Liver (tissue), 9 donors: Measurements from ENCODE around the gene GATA3. TPM values are rescaled to one million over a fixed set of nuclear protein-coding genes. Genes with fewer than 3 reads are reported as not detected.

Experiments
- DNase-seq: peaks from one replicate; pipeline ENCODE4 v3.0.0-alpha.2; 2017; ENCODE audit warnings: low spot score
- H3K27ac ChIP-seq, 2 donors: one replicate each; pipeline ENCODE4 v1.7.0; 2013; ENCODE audit warnings: inconsistent platforms in 2 of 2, low read length in 2 of 2, control low read depth in 1 of 2, low read depth in 1 of 2, mild to moderate bottlenecking in 1 of 2
- H3K27me3 ChIP-seq, 4 donors: one replicate each; pipeline versions ENCODE4 v1.6.1 to v1.7.0; 2013; ENCODE audit warnings: low read length in 3 of 4, inconsistent platforms in 1 of 4, mild to moderate bottlenecking in 1 of 4, moderate library complexity in 1 of 4; ENCODE audit not compliant: control insufficient read depth in 4 of 4, insufficient read depth in 4 of 4
- H3K36me3 ChIP-seq, 4 donors: one replicate each; pipeline versions ENCODE4 v1.6.1 to v1.7.0; 2013; ENCODE audit warnings: low read length in 3 of 4, mild to moderate bottlenecking in 3 of 4, low read depth in 1 of 4, moderate library complexity in 1 of 4; ENCODE audit not compliant: control insufficient read depth in 4 of 4, insufficient read depth in 3 of 4
- H3K4me1 ChIP-seq, 4 donors: one replicate each; pipeline versions ENCODE4 v1.6.1 to v1.7.0; 2013; ENCODE audit warnings: low read length in 3 of 4, mild to moderate bottlenecking in 3 of 4, moderate library complexity in 1 of 4; ENCODE audit not compliant: control insufficient read depth in 4 of 4, insufficient read depth in 4 of 4
- H3K4me3 ChIP-seq, 3 donors: one replicate each; pipeline versions ENCODE4 v1.6.1 to v1.7.0; 2013; ENCODE audit warnings: low read length in 3 of 3, control low read depth in 1 of 3, low read depth in 1 of 3, mild to moderate bottlenecking in 1 of 3
- H3K9ac ChIP-seq, 2 donors: one replicate each; pipeline ENCODE4 v1.7.0; 2013; ENCODE audit warnings: low read length in 2 of 2, mild to moderate bottlenecking in 2 of 2, moderate library complexity in 2 of 2, control low read depth in 1 of 2, low read depth in 1 of 2
- H3K9me3 ChIP-seq, 4 donors: one replicate each; pipeline versions ENCODE4 v1.6.1 to v1.7.0; 2013; ENCODE audit warnings: low read length in 3 of 4; ENCODE audit not compliant: control insufficient read depth in 4 of 4
- ATF3 ChIP-seq: IDR thresholded peaks from 2 replicates; pipeline ENCODE4 v1.6.1; 2016; ENCODE audit warnings: antibody characterized with exemption
- CTCF ChIP-seq: fragments of 150-350 bp; IDR thresholded peaks from 2 replicates; pipeline ENCODE4 v1.5.1; 2017; ENCODE audit warnings: improper control_type of control experiment, low read depth, low read length; ENCODE audit not compliant: missing input control
- EGR1 ChIP-seq, 2 donors: IDR thresholded peaks; 2 replicates each; pipeline ENCODE4 v1.6.1; 2016 to 2018; ENCODE audit warnings: antibody characterized with exemption in 2 of 2, low read depth in 2 of 2
- FOXA1 ChIP-seq: IDR thresholded peaks from 2 replicates; pipeline ENCODE4 v1.6.1; 2016; ENCODE audit warnings: antibody characterized with exemption
- FOXA2 ChIP-seq: IDR thresholded peaks from 2 replicates; pipeline ENCODE4 v1.6.1; 2016; ENCODE audit warnings: antibody characterized with exemption
- GABPA ChIP-seq, 2 donors: IDR thresholded peaks in 1 of 2; conservative IDR thresholded peaks in 1 of 2; 2 replicates each; pipeline ENCODE4 v1.6.1; 2016; ENCODE audit warnings: antibody characterized with exemption in 2 of 2, mild to moderate bottlenecking in 1 of 2, moderate library complexity in 1 of 2
- HNF4G ChIP-seq: IDR thresholded peaks from 2 replicates; pipeline ENCODE4 v1.6.1; 2016; ENCODE audit warnings: antibody characterized with exemption
- JUND ChIP-seq, 2 donors: IDR thresholded peaks; 2 replicates each; pipeline ENCODE4 v1.6.1; 2016; ENCODE audit warnings: antibody characterized with exemption in 2 of 2
- MAX ChIP-seq: IDR thresholded peaks from 2 replicates; pipeline ENCODE4 v1.6.1; 2016; ENCODE audit warnings: antibody characterized with exemption
- NR2F2 ChIP-seq: IDR thresholded peaks from 2 replicates; pipeline ENCODE4 v1.6.1; 2016; ENCODE audit warnings: antibody characterized with exemption
- RAD21 ChIP-seq, 2 donors: IDR thresholded peaks; 2 replicates each; pipeline ENCODE4 v1.6.1; 2016; ENCODE audit warnings: antibody characterized with exemption in 2 of 2, mild to moderate bottlenecking in 2 of 2
- RXRA ChIP-seq, 2 donors: IDR thresholded peaks; 2 replicates each; pipeline ENCODE4 v1.6.1; 2017 to 2018; ENCODE audit warnings: antibody characterized with exemption in 2 of 2, mild to moderate bottlenecking in 1 of 2
- SP1 ChIP-seq: IDR thresholded peaks from 2 replicates; pipeline ENCODE4 v1.6.1; 2018; ENCODE audit warnings: antibody characterized with exemption, mild to moderate bottlenecking
- TAF1 ChIP-seq: conservative IDR thresholded peaks from 2 replicates; pipeline ENCODE4 v1.6.1; 2016; ENCODE audit warnings: antibody characterized with exemption, mild to moderate bottlenecking
- YY1 ChIP-seq: IDR thresholded peaks from 2 replicates; pipeline ENCODE4 v1.6.1; 2016; ENCODE audit warnings: antibody characterized with exemption, mild to moderate bottlenecking
- ZBTB33 ChIP-seq: IDR thresholded peaks from 2 replicates; pipeline ENCODE4 v1.6.1; 2016; ENCODE audit warnings: antibody characterized with exemption
- WGBS: extraction: QIAGEN DNeasy Blood & Tissue Kit; methylation state at CpG from one replicate; pipeline ENCODE4 v1.1.7; 2013; 5-methylcytosine and 5-hydroxymethylcytosine counted together
- polyA plus RNA-seq, 2 donors: library from polyadenylated mRNA; stranded (reverse) in 1 of 2; unstranded in 1 of 2; fragments of 200-250 nt in 1 of 2; fragments of >200 nt in 1 of 2; fragmentation: Nextera tagmentation in 1 of 2; extraction: Ambion mirVana in 1 of 2; gene quantifications; one replicate each; pipeline versions ENCODE4 v1.2.1 to v1.2.3, GENCODE V29; 2013 to 2015
- total RNA-seq, 2 donors: library from RNA; depleted of rRNA; stranded (reverse); fragments of >200 nt; gene quantifications; one replicate each; pipeline ENCODE4 v1.2.3, GENCODE V29; 2014
- donor health status: healthy.
- donor health status: healthy.
- donor health status: healthy.
- donor health status: healthy.
- donor health status: healthy.

The GATA3 gene
- total and polyA plus RNA-seq, 4 donors = 0.08 to 0.51 (median 0.21) TPM

- TF ChIP-seq MAX (no peak), FOXA2 (no peak), TAF1 (no peak), ATF3 (no peak), EGR1 (IDR thresholded peaks at IDR 0.05; ENCODE audit: low read depth in 2 of 2) (no peak), YY1 (no peak), HNF4G (no peak)
These were observed 49.5 kb downstream of the GATA3 start (continued) for GRCh38 chr10:8104005-8104404.

GRCh38 chr10:8104721-8105120 is 50.2 kb downstream of the GATA3 start:
- TF ChIP-seq TAF1 (no peak), HNF4G (no peak), NR2F2 (no peak), ZBTB33 (no peak), RAD21 (IDR thresholded peaks at IDR 0.05) (no peak), SP1 (no peak), MAX (no peak), FOXA2 (no peak), YY1 (no peak)
- no peak for DNase-seq
- WGBS = 51% methylated on average over 7 of the region's 7 CpGs
- Histone ChIP-seq H3K9me3 (no peaks in the 10 kb centered on the region), H3K27me3 (peaks cover 0 to 7% (median 0%) of the 10 kb centered on the region in 4 donors), H3K4me1 (no peaks in the 10 kb centered on the region), H3K36me3 (no peaks in the 10 kb centered on the region), H3K4me3 (no peak overlapping the region), H3K27ac (no peak overlapping the region), H3K9ac (no peak overlapping the region)

GRCh38 chr10:8105932-8106331 is 51.4 kb downstream of the GATA3 start:
- peaks cover 0 to 7% (median 0%) of the 10 kb centered on the region in 4 donors for H3K27me3 ChIP-seq
- H3K4me3 ChIP-seq = no peak overlapping the region
- H3K9me3 ChIP-seq = no peaks in the 10 kb centered on the region
- no peak for DNase-seq
- no peaks in the 10 kb centered on the region for H3K36me3 ChIP-seq
- H3K27ac ChIP-seq = no peak overlapping the region
- no peaks in the 10 kb centered on the region for H3K4me1 ChIP-seq
- no peak overlapping the region for H3K9ac ChIP-seq
- 84% methylated on average over 2 of the region's 2 CpGs for WGBS
- TF ChIP-seq RXRA (IDR thresholded peaks at IDR 0.05) (no peak), ZBTB33 (no peak), FOXA1 (no peak), GABPA (IDR thresholded peaks at IDR 0.05 in 1 of 2, conservative IDR thresholded peaks at IDR 0.05 in 1 of 2) (no peak), SP1 (no peak), JUND (IDR thresholded peaks at IDR 0.05) (no peak), CTCF (no peak), NR2F2 (no peak)
